Brain pericyte (primary cell): ENCODE results near the gene RCN2.
"Not testable (repeated sequence)": the region's sequence is repeated elsewhere in the genome, so short reads cannot be mapped to it uniquely, and the experiment has no call there.

Experiments used
- DNase-seq: peaks from one replicate; pipeline ENCODE4 v3.0.0-alpha.2; 2012; ENCODE audit warnings: low read depth, low spot score

RCN2 gene, protein sequence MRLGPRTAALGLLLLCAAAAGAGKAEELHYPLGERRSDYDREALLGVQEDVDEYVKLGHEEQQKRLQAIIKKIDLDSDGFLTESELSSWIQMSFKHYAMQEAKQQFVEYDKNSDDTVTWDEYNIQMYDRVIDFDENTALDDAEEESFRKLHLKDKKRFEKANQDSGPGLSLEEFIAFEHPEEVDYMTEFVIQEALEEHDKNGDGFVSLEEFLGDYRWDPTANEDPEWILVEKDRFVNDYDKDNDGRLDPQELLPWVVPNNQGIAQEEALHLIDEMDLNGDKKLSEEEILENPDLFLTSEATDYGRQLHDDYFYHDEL

DNA sequence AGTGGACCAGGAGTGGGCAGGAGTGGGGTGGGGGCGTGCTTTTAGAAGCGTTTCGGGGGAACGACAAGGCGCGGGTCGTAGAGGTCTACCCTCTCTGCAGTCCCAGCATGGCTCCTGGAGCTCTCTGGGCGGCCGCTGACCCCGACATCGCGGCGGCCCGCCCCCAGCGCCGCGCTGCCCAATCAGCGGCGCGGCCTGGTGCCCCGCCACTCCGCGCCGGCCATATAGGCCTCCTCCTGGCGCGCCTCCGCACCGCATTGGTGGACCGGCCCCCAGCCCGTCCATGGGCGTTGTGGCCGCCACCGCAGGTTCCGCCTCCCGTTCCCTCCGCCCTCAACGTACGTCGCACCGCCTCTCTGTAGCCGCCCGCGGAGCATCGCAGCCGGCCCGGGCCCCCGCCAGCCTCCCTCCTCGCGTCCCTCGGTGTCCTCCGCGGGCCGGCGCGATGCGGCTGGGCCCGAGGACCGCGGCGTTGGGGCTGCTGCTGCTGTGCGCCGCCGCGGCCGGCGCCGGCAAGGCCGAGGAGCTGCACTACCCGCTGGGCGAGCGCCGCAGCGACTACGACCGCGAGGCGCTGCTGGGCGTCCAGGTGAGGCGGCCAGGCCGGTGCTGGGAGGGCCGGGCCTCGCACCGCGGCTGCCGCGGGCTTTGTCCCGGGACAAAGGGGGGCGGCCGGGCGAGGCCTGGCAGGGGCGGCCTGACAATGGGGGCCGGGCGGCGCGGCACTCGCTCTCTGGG lies at the start of gene RCN2:
TSS of gene RCN2 (plus strand) at position 353 of the 738 bp plus-strand sequence. CDS start at position 446, 93 bp downstream.
- DNase-seq: peak; percentile 79

DNA sequence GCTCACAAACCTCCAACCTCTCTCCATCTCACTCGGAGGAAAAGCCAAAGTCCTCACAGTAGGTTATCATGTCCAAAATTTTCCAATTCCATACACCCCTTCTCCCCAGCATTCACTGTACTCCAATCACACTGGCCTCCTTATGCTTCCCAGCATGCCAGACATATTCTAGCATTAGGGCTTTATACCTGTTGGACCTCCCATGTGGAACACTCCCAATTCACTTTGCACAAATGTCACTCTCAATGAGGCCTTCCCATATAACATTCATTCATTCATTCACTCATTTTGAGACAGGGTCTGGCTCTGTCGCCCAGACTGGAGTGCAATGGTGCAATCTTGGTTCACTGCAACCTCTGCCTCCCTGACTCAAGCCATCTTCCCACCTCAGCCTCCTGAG lies 46.3 kb upstream of the RCN2 start:
- no peak for DNase-seq

DNA sequence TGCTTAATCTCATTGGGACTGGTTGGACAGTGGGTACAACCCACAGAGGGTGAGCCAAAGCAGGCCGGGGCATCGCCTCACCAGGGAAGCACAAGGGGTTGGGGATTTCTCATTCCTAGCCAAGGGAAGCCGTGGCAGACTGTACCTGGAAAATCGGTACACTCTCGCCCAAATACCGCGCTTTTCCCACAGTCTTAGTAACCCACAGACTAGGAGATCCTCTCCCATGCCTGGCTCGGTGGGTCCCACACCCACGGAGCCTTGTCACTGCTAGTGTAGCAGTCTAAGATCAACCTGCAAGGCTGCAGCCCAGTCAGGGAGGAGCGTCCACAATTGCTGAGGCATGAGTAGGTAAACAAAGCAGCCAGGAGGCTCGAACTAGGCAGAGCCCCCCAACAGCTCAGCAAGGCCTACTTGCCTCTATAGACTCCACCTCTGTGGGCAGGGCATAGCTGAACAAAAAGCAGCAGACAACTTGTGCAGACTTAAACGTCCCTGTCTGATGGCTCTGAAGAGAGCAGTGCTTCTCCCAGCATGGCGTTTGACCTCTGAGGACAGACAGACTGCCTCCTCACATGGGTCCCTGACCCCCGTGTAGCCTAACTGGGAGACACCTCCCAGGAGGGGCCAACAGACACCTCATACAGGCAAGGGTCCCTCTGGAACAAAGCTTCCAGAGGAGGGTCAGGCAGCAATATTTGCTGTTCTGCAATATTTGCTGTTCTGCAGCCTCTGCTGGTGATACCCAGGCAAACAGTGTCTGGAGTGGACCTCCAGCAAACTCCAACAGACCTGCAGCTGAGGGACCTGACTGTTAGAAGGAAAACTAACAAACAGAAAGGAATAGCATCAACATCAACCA lies 44.0 kb upstream of the RCN2 start:
- not testable (repeated sequence) for DNase-seq

DNA sequence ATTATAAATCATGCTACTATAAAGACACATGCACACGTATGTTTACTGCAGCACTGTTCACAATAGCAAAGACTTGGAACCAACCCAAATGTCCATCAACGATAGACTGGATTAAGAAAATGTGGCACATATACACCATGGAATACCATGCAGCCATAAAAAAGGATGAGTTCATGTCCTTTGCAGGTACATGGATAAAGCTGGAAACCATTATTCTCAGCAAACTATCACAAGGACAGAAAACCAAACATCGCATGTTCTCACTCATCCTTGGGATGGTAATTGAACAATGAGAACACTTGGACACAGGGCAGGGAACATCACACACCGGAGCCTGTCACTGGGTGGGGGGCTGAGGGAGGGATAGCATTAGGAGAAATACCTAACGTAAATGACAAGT lies 38.7 kb upstream of the RCN2 start:
- not testable (repeated sequence) for DNase-seq

DNA sequence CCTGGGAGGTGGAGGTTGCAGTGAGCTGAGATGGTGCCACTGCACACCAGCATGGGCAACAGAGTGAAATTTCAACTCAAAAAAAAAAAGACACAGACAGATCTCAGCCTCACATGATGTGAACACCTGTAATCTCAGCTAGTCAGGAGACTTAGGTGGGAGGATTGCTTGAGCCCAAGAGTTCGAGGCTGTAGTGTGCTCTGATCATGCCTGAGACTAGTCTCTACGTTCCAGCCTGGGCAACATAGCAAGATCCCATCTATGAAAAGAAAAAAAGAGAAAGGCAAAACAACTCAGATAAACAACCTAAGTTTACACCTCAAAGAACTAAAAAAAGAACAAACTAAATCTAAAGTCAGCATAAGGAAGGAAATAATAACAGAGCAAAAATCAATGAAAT lies 37.4 kb upstream of the RCN2 start:
- no peak for DNase-seq

DNA sequence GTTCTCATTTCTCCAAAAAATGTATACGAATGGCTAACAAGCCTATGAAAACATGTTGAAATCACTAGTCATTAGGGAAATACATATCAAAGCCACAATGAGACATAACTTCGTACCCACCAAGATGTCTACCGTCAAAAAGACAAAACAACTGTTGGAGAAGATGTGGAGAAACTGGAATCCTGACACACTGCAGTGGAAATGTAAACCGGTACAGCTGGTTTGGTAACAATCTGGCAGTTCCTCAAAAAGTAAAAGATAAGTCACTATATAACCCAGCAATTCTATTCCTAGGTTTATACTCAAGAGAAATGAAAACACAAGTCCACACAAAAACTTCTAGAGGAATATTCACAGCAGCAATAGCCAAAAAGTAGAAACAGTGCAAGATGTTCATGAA lies 33.4 kb upstream of the RCN2 start:
- DNase-seq: no peak

DNA sequence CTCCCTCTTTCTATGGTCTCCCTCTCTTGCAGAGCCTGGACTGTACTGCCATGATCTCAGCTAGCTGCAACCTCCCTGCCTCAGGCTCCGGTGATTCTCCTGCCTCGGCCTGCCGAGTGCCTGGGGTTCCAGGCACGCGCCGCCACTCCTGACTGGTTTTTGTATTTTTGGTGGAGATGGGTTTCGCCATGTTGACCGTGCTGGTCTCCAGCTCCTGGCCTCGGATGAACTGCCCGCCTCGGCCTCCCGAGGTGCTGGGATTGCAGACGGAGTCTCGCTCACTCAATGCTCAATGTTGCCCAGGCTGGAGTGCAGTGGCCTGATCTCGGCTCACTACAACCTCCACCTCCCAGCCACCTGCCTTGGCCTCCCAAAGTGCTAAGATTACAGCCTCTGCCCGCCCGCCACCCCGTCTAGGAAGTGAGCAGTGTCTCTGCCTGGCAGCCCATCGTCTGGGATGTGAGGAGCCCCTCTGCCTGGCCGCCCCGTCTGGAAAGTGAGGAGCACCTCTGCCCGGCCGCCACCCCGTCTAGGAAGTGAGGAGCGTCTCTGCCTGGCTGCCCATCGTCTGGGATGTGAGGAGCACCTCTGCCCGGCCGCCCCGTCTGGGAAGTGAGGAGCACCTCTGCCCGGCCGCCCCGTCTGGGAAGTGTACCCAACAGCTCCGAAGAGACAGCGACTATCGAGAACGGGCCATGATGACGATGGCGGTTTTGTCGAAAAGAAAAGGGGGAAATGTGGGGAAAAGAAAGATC lies 32.2 kb upstream of the RCN2 start:
- not testable (repeated sequence) for DNase-seq

DNA sequence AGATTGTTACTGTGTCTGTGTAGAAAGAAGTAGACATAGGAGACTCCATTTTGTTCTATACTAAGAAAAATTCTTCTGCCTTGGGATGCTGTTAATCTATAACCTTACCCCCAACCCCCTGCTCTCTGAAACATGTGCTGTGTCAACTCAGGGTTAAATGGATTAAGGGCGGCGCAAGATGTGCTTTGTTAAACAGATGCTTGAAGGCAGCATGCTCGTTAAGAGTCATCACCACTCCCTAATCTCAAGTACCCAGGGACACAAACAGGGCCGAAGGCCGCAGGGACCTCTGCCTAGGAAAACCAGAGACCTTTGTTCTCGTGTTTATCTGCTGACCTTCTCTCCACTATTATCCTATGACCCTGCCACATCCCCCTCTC lies 31.6 kb upstream of the RCN2 start:
- not testable (repeated sequence) for DNase-seq

DNA sequence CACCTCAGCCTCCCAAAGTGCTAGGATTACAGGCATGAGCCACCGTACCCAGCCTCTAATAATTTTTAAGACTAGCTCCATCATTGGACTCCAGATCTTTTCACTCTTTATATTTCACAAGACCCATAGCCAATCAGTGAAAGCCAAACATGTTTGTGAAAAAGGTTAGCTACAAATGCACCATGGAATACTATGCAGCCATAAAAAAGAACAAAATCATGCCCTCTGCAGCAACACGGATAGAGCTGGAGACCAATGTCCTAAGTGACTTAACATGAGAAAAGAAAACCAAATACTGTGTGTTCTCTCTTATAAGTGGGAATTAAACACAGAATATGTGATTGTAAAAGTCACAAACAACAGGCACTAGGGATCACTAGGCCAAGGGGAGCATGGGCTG lies 29.6 kb upstream of the RCN2 start:
- no peak for DNase-seq

DNA sequence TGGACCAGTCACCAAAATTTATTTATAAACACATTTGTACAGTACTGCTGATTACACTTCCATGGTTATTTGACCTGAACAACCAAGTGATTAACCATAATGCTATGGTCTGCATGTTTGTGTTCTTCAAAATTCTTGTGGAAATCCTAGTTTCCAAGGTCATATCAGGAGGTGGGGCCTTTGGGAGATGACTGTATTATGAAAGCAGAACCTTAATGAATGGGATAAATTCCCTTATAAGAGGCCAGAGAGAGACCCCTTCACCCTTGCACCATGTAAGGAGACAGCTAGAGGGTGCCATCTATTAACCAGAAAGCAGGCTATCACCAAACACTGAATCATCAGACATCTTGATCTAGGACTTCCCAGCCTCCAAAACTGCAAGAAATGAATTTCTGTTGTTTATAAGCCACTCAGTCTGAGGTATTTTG lies 28.3 kb upstream of the RCN2 start:
- no peak for DNase-seq

DNA sequence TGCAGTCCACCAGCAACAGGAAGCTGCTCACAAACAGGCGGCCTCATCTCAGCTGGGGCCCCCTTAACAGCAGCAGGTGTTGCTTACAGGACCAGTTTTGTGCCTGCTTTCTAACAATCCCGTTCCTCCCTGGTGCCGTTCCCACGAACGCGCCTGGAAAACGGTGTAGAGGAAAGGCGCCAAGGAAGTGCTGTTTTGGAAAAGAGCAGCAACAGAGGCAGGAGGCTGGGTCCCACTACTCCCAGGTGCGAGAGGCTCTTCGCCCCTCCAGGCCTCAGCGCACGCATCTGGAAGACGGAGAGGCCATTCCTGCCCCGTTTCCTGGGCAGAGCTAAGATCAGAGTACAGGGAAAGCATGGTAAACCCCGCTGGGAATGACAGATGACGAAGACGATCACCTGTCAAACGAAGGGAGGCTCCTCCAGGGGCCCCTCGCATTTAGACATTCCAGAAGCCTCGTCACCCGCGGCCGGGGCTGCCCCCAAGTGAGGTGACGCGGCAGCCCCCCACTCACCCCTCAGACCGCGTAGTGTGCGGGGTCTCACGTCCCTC lies 27.0 kb upstream of the RCN2 start:
- no peak for DNase-seq

DNA sequence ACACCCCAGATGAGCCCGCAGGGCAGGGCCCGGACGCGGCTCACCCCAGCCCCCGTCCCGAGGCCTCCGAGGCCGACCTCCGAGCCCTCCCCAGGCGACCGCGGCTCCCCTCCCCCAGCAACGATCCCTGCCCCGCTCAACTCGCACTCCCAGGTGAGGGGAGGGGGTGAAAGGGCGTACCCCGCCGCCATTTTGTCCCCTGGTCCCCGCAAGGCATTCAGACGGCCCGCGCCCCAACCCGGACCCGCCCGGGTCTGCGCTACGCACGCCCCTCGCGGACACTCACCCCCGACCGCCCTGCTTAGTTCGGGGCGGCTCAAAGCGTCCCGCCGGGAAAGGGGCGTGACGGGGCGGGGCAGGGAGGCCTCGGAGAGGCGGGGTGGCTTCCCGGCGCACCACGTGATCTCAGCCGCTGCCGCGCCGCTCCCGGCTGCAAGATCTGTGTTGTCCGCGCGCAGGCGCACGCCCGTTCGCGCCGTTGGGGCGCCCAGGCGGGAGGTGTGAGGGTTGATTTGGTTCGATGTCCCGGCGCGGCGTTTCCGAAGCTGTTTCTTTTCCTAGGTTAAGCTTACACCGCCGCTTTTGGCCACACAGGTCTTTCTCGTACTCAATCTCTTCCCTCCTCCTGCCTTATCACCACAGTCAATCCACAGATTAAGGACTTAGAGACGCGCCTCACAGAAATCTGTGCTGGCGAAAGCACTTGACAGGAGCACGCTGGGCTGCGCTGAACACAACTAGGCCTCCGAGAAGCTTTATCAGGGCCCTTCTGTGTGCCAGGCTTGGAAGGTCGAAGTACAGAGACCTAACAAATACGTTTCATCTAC lies 26.3 kb upstream of the RCN2 start, which contains the start of gene SCAPER:
TSS of gene SCAPER (minus strand) at position 328 of the 827 bp plus-strand sequence. CDS start 21,523 bp downstream, outside the sequence.
- DNase-seq: peak; percentile 25

DNA sequence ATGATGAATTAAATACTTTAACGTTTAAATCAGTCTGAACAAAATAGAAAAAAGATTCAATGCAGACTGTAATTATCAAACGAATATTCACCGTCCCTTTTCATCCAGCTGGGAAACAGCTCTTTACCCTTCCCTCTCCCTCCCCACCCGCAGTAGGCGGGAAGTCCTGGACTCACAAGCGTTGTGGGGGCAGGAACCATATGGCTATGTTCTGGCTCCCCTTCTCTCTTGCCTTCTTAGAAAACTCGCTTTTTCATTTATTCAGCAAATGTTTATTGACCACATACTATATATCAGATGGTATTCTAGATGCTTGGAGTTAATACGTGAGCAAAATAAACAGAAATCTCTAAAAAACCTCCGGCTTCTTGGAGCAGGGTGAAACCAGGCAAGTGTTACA lies 25.7 kb upstream of the RCN2 start:
- DNase-seq: no peak

DNA sequence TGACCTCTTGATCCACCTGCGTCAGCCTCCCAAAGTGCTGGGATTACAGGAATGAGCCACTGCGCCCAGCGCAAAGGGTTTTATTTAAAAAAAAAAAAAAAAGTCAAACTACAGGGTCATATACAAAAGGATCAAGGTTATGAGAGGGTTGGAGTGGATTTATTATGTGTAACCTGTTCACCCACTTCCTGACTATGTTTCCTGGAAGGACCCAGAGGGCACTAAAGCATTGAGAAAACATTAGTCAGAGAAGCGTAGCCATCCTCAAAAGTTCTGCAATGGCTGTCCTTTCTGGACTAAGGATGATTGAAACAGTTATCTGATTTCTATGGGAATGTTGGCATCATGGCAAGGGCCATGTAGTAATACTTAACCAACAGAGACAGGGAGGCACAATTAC lies 19.1 kb upstream of the RCN2 start:
- no peak for DNase-seq

DNA sequence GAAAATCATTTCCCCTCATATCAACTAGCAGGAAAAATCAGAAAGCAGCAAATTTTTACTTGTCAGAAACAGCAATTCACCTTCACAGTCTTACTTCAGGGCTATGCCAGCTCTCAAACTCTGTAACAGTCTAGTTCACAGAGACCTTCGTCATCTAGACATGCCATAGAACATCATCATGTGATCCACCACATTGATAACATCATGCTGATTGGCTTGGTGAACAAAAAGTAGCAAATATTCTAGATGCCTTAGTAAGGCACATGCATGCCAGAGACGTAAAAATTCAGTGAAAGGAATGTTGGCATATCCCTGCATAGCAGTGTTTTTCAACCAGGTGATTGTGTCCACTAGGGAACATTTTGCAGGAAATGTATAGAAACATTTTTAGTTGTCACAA lies 17.8 kb upstream of the RCN2 start:
- DNase-seq: no peak

DNA sequence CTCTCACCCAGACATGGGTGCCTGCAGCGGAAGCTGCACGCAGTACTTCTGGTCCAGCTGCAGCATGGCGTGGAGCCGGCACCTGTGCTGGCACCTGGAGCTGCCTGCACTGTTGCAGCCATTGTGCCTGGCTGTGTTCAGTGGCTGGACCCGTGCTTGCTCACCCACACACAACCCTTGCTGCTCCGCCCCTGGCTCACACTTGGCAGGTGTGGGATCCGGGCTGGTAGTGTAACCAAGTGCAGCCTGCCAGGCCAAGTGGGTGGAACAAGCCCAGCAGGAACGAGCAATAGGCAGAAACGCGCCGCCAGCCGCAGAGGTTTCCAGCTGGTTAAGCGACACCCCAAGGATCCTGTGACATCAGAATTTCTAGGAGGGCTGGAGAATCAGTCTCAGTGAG lies 15.2 kb upstream of the RCN2 start:
- no peak for DNase-seq

DNA sequence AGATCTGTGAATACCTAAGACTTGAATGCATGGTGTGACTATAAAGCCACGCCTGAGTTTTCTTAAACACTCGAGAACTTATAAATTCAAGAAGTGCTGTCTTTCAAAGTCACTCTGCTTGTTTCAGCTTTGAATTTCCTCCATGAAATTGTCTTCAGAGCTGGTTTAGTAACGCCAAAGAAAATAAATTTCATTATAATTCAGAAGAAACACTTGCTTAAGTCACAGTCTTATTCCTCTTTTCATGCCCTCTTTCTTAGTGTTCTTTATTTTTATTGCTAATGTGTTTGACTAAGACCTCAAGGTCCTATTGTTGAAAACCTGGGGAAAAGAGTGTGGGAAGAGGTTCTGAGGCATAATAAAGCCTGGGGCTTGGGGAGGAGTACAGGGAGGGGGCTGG lies 3.3 kb upstream of the RCN2 start:
- no peak for DNase-seq

DNA sequence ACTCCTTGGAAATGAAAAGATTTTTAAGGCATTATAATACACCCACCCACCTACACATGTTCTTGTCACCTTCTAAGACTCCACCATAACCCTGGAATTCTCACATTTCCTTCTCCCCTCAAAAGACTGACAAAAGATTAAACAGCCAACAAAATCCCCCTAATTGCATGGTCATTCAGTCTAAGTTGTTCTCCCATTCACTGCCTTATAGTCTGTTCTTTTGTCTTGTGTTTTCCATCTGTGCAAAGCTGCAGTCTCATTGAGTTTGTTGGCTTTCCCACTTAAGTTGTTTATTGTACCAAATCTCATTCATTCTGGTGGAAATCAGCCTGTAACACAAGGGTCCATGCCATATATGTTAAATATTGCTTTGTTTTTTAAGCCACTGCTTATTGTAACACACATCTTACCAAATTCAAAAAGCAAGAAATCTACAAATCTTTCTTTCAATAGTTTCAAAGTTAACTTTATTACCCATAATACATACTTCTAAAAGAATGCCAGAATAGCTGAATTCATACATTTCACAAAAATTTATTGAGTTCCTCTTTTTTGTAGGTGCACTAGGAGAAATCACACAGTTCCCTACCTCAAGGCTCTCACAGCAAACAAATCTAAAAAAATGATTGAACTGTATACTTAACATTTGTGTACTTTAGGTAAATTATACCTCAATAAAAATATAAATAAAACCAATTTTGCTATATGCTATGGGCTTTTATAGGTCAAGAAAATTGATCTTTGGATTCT lies 2.4 kb upstream of the RCN2 start:
- no peak for DNase-seq

DNA sequence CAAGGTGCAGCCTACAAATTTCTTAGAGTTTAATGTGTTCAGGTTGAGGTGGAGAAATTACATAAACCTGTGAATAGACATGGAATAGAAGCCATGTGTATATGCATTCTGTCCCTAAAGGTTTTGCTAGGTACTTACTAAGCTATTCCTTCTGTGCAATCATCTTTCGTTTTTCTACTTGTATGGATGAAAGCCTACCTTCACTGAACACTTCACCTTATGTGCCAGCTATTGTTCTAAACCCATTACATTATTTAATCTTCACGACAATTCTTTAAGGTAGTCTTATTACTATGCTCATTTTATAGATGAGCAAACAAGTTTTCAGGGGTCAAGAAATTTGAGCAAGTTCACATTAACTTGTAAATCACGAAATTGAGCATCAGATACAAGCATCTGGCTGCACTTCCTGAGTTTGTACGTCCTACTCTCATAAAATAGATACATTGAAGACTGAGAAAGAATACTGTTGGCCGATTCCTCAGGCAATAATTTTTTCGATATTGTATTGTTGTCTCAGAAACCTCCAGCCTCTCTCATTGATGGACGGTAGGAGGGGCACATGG lies 635 bp upstream of the RCN2 start:
- DNase-seq: no peak
